WTC11 (cell line): ENCODE measurements around the gene ARHGAP10. TPM values are rescaled to one million over a fixed set of nuclear protein-coding genes. Genes with fewer than 3 reads are reported as not detected.

Source experiments
- ATAC-seq: fragments of 200-7000 bp; cut with Tn5 transposase; 2 replicates; pipeline ENCODE4 v1.10.0; 2021; ENCODE audit warnings: mild to moderate bottlenecking, moderate library complexity
- CTCF ChIA-PET: fragments of 300-600 bp; sonication (Branson Sonifier 250); formaldehyde crosslinking; loops from one replicate; lab custom pipeline; 2021; ENCODE audit warnings: antibody characterized with exemption; lab: Charles Lee
- POLR2A ChIA-PET: fragments of 350-600 bp; sonication (Branson Sonifier 250); formaldehyde crosslinking; loops from one replicate; lab custom pipeline; 2021; ENCODE audit warnings: antibody characterized with exemption; lab: Charles Lee
- DNase-seq: peaks from one replicate; pipeline ENCODE4 v3.0.0; 2021; ENCODE audit warnings: low spot score
- H3K27ac Mint-ChIP-seq: 2 replicates; pipeline ENCODE4 v1.8.0; 2021; ENCODE audit warnings: mixed read lengths
- H3K27me3 Mint-ChIP-seq: 2 replicates; pipeline ENCODE4 v1.8.0; 2021; ENCODE audit warnings: low read depth, mild to moderate bottlenecking, moderate library complexity, mixed read lengths
- H3K36me3 Mint-ChIP-seq: 2 replicates; pipeline ENCODE4 v1.8.0; 2021; ENCODE audit warnings: mixed read lengths
- H3K4me1 Mint-ChIP-seq: 2 replicates; pipeline ENCODE4 v1.8.0; 2022; ENCODE audit warnings: mixed read lengths
- H3K4me3 Mint-ChIP-seq: 2 replicates; pipeline ENCODE4 v1.8.0; 2021; ENCODE audit warnings: mild to moderate bottlenecking, moderate library complexity, mixed read lengths
- H3K9me3 Mint-ChIP-seq: 2 replicates; pipeline ENCODE4 v1.8.0; 2021; ENCODE audit warnings: mixed read lengths
- FOXJ3 ChIP-seq: sonication (generic); formaldehyde crosslinking; IDR thresholded peaks from 2 replicates; pipeline ENCODE4 v1.9.0; 2021; ENCODE audit warnings: missing genetic modification reagents, mild to moderate bottlenecking, borderline replicate concordance
- FOXK1 ChIP-seq: sonication (generic); formaldehyde crosslinking; IDR thresholded peaks from 2 replicates; pipeline ENCODE4 v1.8.0; 2022; ENCODE audit warnings: mild to moderate bottlenecking, moderate library complexity, missing genetic modification reagents
- GABPB1 ChIP-seq: sonication (generic); formaldehyde crosslinking; IDR thresholded peaks from 2 replicates; pipeline ENCODE4 v1.8.1; 2023; ENCODE audit warnings: mild to moderate bottlenecking, missing genetic modification reagents
- JAZF1 ChIP-seq: fragments of 250-450 bp; sonication (Bioruptor Pico); IDR thresholded peaks from 2 replicates; pipeline ENCODE4 v1.9.0; 2021; ENCODE audit warnings: moderate library complexity, mild to moderate bottlenecking, inconsistent platforms
- JUN ChIP-seq: sonication (generic); formaldehyde crosslinking; IDR thresholded peaks from 2 replicates; pipeline ENCODE4 v1.8.0; 2023; ENCODE audit warnings: mild to moderate bottlenecking, missing genetic modification reagents
- OVOL2 ChIP-seq: fragments of 250-450 bp; sonication (Bioruptor Pico); IDR thresholded peaks from 2 replicates; pipeline ENCODE4 v1.9.0; 2021; ENCODE audit warnings: mild to moderate bottlenecking, borderline replicate concordance
- RELA ChIP-seq: sonication (generic); formaldehyde crosslinking; IDR thresholded peaks from 2 replicates; pipeline ENCODE4 v1.8.1; 2022; ENCODE audit warnings: missing genetic modification reagents, mild to moderate bottlenecking, borderline replicate concordance
- ZNF121 ChIP-seq: sonication (generic); formaldehyde crosslinking; IDR thresholded peaks from 2 replicates; pipeline ENCODE4 v1.8.0; 2023; ENCODE audit warnings: missing genetic modification reagents
- ZNF219 ChIP-seq: sonication (generic); formaldehyde crosslinking; IDR thresholded peaks from 2 replicates; pipeline ENCODE4 v1.8.0; 2023; ENCODE audit warnings: missing genetic modification reagents, mild to moderate bottlenecking, borderline replicate concordance
- ZNF263 ChIP-seq: sonication (generic); formaldehyde crosslinking; IDR thresholded peaks from 2 replicates; pipeline ENCODE4 v1.8.1; 2022; ENCODE audit warnings: low read depth, mild to moderate bottlenecking, moderate library complexity, missing genetic modification reagents
- total RNA-seq: library from RNA; stranded (reverse); gene quantifications from 3 replicates; pipeline ENCODE4 v1.2.3, GENCODE V29; 2021
- TF ChIP-seq, protein P1 (sequence below): fragments of 250-450 bp; sonication (Bioruptor Pico); IDR thresholded peaks from 2 replicates; pipeline ENCODE4 v1.8.0; 2021; ENCODE audit warnings: mild to moderate bottlenecking
- TF ChIP-seq, protein P2 (sequence below): sonication (generic); formaldehyde crosslinking; IDR thresholded peaks from 2 replicates; pipeline ENCODE4 v1.8.0; 2022; ENCODE audit warnings: missing genetic modification reagents
- TF ChIP-seq, protein P3 (sequence below): sonication (generic); formaldehyde crosslinking; IDR thresholded peaks from 2 replicates; pipeline ENCODE4 v1.8.1; 2023; ENCODE audit warnings: mild to moderate bottlenecking, missing genetic modification reagents
- TF ChIP-seq, protein P4 (sequence below): sonication (generic); formaldehyde crosslinking; IDR thresholded peaks from 2 replicates; pipeline ENCODE4 v1.8.1; 2023; ENCODE audit warnings: mild to moderate bottlenecking, moderate library complexity, missing genetic modification reagents
- TF ChIP-seq, protein P5 (sequence below): sonication (generic); formaldehyde crosslinking; IDR thresholded peaks from 2 replicates; pipeline ENCODE4 v1.8.1; 2022; ENCODE audit warnings: missing genetic modification reagents, borderline replicate concordance
- TF ChIP-seq, protein P6 (sequence below): sonication (generic); formaldehyde crosslinking; IDR thresholded peaks from 2 replicates; pipeline ENCODE4 v1.8.0; 2022; ENCODE audit warnings: mild to moderate bottlenecking, missing genetic modification reagents
- TF ChIP-seq, protein P7 (sequence below): sonication (generic); formaldehyde crosslinking; IDR thresholded peaks from 2 replicates; pipeline ENCODE4 v1.8.1; 2023; ENCODE audit warnings: mild to moderate bottlenecking, missing genetic modification reagents

ARHGAP10 gene
- total RNA-seq, 1 experiment from 2014 or later: 9.6 TPM

DNA sequence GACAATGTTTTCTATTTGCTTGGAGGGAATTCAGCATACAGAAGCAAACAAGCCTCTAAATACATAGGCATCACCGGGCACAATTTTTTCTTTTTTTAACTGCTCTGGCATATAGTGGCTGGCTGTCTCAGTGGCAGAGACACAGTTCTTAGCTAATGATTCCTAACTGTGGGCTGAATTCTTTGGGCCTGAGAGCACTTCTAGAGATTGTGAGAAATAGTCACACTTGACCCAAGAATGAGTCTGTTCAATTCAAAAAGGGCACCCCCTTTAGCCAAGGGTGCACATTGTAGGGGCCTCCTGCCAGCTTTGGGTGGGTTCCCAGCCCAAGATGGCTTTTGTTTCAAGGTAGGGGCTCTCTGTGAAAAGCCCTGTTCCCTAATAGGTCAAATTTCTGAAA lies 345.7 kb downstream of the ARHGAP10 start:
- ATAC-seq: no peak
- H3K4me1 Mint-ChIP-seq: peaks cover 9% of the 10 kb centered on the region
- TF ChIP-seq FOXJ3 (no peak), JUN (no peak), JAZF1 (CRISPR knock-in tag) (no peak), ZNF263 (CRISPR knock-in tag) (no peak), ZNF121 (CRISPR knock-in tag) (no peak), RELA (no peak), OVOL2 (no peak), GABPB1 (CRISPR knock-in tag) (no peak), ZNF219 (CRISPR knock-in tag) (no peak), FOXK1 (no peak)
- TF ChIP-seq, protein P1, sequence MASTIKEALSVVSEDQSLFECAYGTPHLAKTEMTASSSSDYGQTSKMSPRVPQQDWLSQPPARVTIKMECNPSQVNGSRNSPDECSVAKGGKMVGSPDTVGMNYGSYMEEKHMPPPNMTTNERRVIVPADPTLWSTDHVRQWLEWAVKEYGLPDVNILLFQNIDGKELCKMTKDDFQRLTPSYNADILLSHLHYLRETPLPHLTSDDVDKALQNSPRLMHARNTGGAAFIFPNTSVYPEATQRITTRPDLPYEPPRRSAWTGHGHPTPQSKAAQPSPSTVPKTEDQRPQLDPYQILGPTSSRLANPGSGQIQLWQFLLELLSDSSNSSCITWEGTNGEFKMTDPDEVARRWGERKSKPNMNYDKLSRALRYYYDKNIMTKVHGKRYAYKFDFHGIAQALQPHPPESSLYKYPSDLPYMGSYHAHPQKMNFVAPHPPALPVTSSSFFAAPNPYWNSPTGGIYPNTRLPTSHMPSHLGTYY: no peak
- TF ChIP-seq, protein P2, sequence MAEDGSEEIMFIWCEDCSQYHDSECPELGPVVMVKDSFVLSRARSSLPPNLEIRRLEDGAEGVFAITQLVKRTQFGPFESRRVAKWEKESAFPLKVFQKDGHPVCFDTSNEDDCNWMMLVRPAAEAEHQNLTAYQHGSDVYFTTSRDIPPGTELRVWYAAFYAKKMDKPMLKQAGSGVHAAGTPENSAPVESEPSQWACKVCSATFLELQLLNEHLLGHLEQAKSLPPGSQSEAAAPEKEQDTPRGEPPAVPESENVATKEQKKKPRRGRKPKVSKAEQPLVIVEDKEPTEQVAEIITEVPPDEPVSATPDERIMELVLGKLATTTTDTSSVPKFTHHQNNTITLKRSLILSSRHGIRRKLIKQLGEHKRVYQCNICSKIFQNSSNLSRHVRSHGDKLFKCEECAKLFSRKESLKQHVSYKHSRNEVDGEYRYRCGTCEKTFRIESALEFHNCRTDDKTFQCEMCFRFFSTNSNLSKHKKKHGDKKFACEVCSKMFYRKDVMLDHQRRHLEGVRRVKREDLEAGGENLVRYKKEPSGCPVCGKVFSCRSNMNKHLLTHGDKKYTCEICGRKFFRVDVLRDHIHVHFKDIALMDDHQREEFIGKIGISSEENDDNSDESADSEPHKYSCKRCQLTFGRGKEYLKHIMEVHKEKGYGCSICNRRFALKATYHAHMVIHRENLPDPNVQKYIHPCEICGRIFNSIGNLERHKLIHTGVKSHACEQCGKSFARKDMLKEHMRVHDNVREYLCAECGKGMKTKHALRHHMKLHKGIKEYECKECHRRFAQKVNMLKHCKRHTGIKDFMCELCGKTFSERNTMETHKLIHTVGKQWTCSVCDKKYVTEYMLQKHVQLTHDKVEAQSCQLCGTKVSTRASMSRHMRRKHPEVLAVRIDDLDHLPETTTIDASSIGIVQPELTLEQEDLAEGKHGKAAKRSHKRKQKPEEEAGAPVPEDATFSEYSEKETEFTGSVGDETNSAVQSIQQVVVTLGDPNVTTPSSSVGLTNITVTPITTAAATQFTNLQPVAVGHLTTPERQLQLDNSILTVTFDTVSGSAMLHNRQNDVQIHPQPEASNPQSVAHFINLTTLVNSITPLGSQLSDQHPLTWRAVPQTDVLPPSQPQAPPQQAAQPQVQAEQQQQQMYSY: no peak
- TF ChIP-seq, protein P3, sequence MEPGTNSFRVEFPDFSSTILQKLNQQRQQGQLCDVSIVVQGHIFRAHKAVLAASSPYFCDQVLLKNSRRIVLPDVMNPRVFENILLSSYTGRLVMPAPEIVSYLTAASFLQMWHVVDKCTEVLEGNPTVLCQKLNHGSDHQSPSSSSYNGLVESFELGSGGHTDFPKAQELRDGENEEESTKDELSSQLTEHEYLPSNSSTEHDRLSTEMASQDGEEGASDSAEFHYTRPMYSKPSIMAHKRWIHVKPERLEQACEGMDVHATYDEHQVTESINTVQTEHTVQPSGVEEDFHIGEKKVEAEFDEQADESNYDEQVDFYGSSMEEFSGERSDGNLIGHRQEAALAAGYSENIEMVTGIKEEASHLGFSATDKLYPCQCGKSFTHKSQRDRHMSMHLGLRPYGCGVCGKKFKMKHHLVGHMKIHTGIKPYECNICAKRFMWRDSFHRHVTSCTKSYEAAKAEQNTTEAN (CRISPR knock-in tag): no peak
- TF ChIP-seq, protein P4, sequence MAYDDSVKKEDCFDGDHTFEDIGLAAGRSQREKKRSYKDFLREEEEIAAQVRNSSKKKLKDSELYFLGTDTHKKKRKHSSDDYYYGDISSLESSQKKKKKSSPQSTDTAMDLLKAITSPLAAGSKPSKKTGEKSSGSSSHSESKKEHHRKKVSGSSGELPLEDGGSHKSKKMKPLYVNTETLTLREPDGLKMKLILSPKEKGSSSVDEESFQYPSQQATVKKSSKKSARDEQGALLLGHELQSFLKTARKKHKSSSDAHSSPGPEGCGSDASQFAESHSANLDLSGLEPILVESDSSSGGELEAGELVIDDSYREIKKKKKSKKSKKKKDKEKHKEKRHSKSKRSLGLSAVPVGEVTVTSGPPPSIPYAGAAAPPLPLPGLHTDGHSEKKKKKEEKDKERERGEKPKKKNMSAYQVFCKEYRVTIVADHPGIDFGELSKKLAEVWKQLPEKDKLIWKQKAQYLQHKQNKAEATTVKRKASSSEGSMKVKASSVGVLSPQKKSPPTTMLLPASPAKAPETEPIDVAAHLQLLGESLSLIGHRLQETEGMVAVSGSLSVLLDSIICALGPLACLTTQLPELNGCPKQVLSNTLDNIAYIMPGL (CRISPR knock-in tag): no peak
- TF ChIP-seq, protein P5, sequence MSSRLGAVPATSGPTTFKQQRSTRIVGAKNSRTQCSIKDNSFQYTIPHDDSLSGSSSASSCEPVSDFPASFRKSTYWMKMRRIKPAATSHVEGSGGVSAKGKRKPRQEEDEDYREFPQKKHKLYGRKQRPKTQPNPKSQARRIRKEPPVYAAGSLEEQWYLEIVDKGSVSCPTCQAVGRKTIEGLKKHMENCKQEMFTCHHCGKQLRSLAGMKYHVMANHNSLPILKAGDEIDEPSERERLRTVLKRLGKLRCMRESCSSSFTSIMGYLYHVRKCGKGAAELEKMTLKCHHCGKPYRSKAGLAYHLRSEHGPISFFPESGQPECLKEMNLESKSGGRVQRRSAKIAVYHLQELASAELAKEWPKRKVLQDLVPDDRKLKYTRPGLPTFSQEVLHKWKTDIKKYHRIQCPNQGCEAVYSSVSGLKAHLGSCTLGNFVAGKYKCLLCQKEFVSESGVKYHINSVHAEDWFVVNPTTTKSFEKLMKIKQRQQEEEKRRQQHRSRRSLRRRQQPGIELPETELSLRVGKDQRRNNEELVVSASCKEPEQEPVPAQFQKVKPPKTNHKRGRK: no peak
- TF ChIP-seq, protein P6, sequence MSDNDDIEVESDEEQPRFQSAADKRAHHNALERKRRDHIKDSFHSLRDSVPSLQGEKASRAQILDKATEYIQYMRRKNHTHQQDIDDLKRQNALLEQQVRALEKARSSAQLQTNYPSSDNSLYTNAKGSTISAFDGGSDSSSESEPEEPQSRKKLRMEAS: no peak
- TF ChIP-seq, protein P7, sequence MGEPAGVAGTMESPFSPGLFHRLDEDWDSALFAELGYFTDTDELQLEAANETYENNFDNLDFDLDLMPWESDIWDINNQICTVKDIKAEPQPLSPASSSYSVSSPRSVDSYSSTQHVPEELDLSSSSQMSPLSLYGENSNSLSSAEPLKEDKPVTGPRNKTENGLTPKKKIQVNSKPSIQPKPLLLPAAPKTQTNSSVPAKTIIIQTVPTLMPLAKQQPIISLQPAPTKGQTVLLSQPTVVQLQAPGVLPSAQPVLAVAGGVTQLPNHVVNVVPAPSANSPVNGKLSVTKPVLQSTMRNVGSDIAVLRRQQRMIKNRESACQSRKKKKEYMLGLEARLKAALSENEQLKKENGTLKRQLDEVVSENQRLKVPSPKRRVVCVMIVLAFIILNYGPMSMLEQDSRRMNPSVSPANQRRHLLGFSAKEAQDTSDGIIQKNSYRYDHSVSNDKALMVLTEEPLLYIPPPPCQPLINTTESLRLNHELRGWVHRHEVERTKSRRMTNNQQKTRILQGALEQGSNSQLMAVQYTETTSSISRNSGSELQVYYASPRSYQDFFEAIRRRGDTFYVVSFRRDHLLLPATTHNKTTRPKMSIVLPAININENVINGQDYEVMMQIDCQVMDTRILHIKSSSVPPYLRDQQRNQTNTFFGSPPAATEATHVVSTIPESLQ (CRISPR knock-in tag): no peak
- TF ChIP-seq, all 79 proteins: peak for 0
- no peak for DNase-seq
- ChIA-PET POLR2A (no interaction called here), CTCF (no interaction called here)
- peaks cover 4% of the 10 kb centered on the region; the same call in 1 of the 2 replicates for H3K27me3 Mint-ChIP-seq
- peaks cover 35% of the 10 kb centered on the region for H3K9me3 Mint-ChIP-seq
- peaks cover 42% of the 10 kb centered on the region for H3K36me3 Mint-ChIP-seq
- H3K27ac Mint-ChIP-seq: no peak overlapping the region
- no peak overlapping the region for H3K4me3 Mint-ChIP-seq
